HepG2 (cell line): ENCODE measurements around the gene SHLD3. TPM values are rescaled to one million over a fixed set of nuclear protein-coding genes. Genes with fewer than 3 reads are reported as not detected.

Experiments
- CBX2 ChIP-seq, 2 experiments: fragments of 200-600 bp in 1 of 2; sonication (generic); formaldehyde crosslinking in 1 of 2; IDR thresholded peaks; 2 replicates each; pipeline versions ENCODE4 v1.7.0 to v1.8.1; 2018 to 2022; ENCODE audit warnings: low read depth in 2 of 2, low read length in 1 of 2, mild to moderate bottlenecking in 1 of 2, missing genetic modification reagents in 1 of 2
- DR1 ChIP-seq: sonication (generic); formaldehyde crosslinking; IDR thresholded peaks from 2 replicates; pipeline ENCODE4 v1.8.0; 2021; ENCODE audit warnings: mild to moderate bottlenecking, missing genetic modification reagents, inconsistent platforms
- DRAP1 ChIP-seq: IDR thresholded peaks from 2 replicates; pipeline ENCODE4 v1.6.1; 2016; ENCODE audit warnings: missing genetic modification reagents, missing compliant biosample characterization
- ETV5 ChIP-seq: IDR thresholded peaks from 2 replicates; pipeline ENCODE4 v1.6.1; 2018; ENCODE audit warnings: missing biosample characterization, missing genetic modification reagents, inconsistent platforms, borderline replicate concordance
- FOSL2 ChIP-seq: sonication (generic); formaldehyde crosslinking; IDR thresholded peaks from 2 replicates; pipeline ENCODE4 v1.4.0; 2020; ENCODE audit warnings: missing genetic modification reagents
- FOXJ3 ChIP-seq: sonication (generic); formaldehyde crosslinking; IDR thresholded peaks from 2 replicates; pipeline ENCODE4 v1.4.0; 2020; ENCODE audit warnings: missing genetic modification reagents, mild to moderate bottlenecking, borderline replicate concordance
- HDAC2 ChIP-seq: sonication (generic); formaldehyde crosslinking; IDR thresholded peaks from 2 replicates; pipeline ENCODE4 v1.4.0; 2020; ENCODE audit warnings: missing genetic modification reagents
- HOXA3 ChIP-seq: sonication (generic); formaldehyde crosslinking; IDR thresholded peaks from 2 replicates; pipeline ENCODE4 v1.5.0; 2020; ENCODE audit warnings: missing genetic modification reagents
- ISL2 ChIP-seq: sonication (generic); formaldehyde crosslinking; IDR thresholded peaks from 2 replicates; pipeline ENCODE4 v1.5.0; 2020; ENCODE audit warnings: missing genetic modification reagents
- MATR3 ChIP-seq: sonication (generic); formaldehyde crosslinking; IDR thresholded peaks from 2 replicates; pipeline ENCODE4 v1.4.0; 2020; ENCODE audit warnings: missing genetic modification reagents
- NFIC ChIP-seq: IDR thresholded peaks from 2 replicates; pipeline ENCODE4 v1.6.1; 2012; ENCODE audit warnings: mild to moderate bottlenecking, low read length, inconsistent platforms
- POLR2AphosphoS5 ChIP-seq: IDR thresholded peaks from 2 replicates; pipeline ENCODE4 v1.6.1; 2012; ENCODE audit warnings: low read depth, low read length
- RFXANK ChIP-seq: IDR thresholded peaks from 2 replicates; pipeline ENCODE4 v1.6.1; 2016
- SALL1 ChIP-seq: sonication (generic); formaldehyde crosslinking; IDR thresholded peaks from 2 replicates; pipeline ENCODE4 v1.8.0; 2022; ENCODE audit warnings: mild to moderate bottlenecking, missing genetic modification reagents
- SATB2 ChIP-seq: sonication (generic); formaldehyde crosslinking; IDR thresholded peaks from 2 replicates; pipeline ENCODE4 v1.5.0; 2020; ENCODE audit warnings: missing genetic modification reagents
- SIN3B ChIP-seq: fragments of 150-350 bp; IDR thresholded peaks from 2 replicates; pipeline ENCODE4 v1.6.1; 2014; ENCODE audit warnings: low read length
- SUZ12 ChIP-seq: fragments of 150-350 bp; IDR thresholded peaks from 2 replicates; pipeline ENCODE4 v1.6.1; 2014; ENCODE audit warnings: low read depth, low read length
- TBX2 ChIP-seq: sonication (generic); formaldehyde crosslinking; IDR thresholded peaks from 2 replicates; pipeline ENCODE4 v1.5.0; 2020; ENCODE audit warnings: missing genetic modification reagents, mild to moderate bottlenecking, borderline replicate concordance
- TGIF2 ChIP-seq: IDR thresholded peaks from 2 replicates; pipeline ENCODE4 v1.6.1; 2016; ENCODE audit warnings: control low read depth, missing compliant biosample characterization
- ZBTB7B ChIP-seq: sonication (generic); formaldehyde crosslinking; IDR thresholded peaks from 2 replicates; pipeline ENCODE4 v1.4.0; 2020; ENCODE audit warnings: missing genetic modification reagents
- ZEB1 ChIP-seq: IDR thresholded peaks from 2 replicates; pipeline ENCODE4 v1.6.1; 2012; ENCODE audit warnings: mild to moderate bottlenecking, low read depth, inconsistent platforms; ENCODE audit not compliant: insufficient replicate concordance
- ZMAT5 ChIP-seq: sonication (generic); formaldehyde crosslinking; IDR thresholded peaks from 2 replicates; pipeline ENCODE4 v1.5.0; 2020; ENCODE audit warnings: mild to moderate bottlenecking, low read depth, missing genetic modification reagents, borderline replicate concordance
- ZNF264 ChIP-seq: sonication (generic); formaldehyde crosslinking; IDR thresholded peaks from 2 replicates; pipeline ENCODE4 v1.4.0; 2020; ENCODE audit warnings: missing genetic modification reagents
- ZNF331 ChIP-seq: sonication (generic); formaldehyde crosslinking; IDR thresholded peaks from 2 replicates; pipeline ENCODE4 v1.4.0; 2020; ENCODE audit warnings: missing genetic modification reagents
- ZNF362 ChIP-seq: sonication (generic); formaldehyde crosslinking; IDR thresholded peaks from 2 replicates; pipeline ENCODE4 v1.4.0; 2020; ENCODE audit warnings: missing genetic modification reagents, mild to moderate bottlenecking, borderline replicate concordance
- ZSCAN12 ChIP-seq: sonication (generic); formaldehyde crosslinking; IDR thresholded peaks from 2 replicates; pipeline ENCODE4 v1.9.0; 2021; ENCODE audit warnings: mild to moderate bottlenecking, missing genetic modification reagents
- polyA plus RNA-seq, 8 experiments: library from polyadenylated mRNA; depleted of rRNA in 3 of 8; stranded (reverse) in 7 of 8; unstranded in 1 of 8; fragments of >200 nt; fragmentation: Illumina TruSeq in 4 of 8; extraction: Trizol in 4 of 8; gene quantifications; 2 replicates each; pipeline versions ENCODE4 v1.2.1 to v1.2.3, GENCODE V29; 2011 to 2016; ENCODE audit warnings: low read depth in 4 of 8, missing spikeins in 1 of 8, mixed read lengths in 1 of 8; ENCODE audit not compliant: insufficient read depth in 1 of 8
- total RNA-seq, 5 experiments: library from RNA; depleted of rRNA; stranded (reverse); fragments of >200 nt; fragmentation: Illumina TruSeq; extraction: Trizol; gene quantifications; 2 replicates each; pipeline ENCODE4 v1.2.3, GENCODE V29; 2016; ENCODE audit warnings: low read depth in 1 of 5
- TF ChIP-seq, protein P1 (sequence below): IDR thresholded peaks from 2 replicates; pipeline ENCODE4 v1.6.1; 2016; ENCODE audit warnings: low read depth

SHLD3 gene
- total and polyA plus RNA-seq, 2 of the 13 experiments (the other 11 are each of a cell fraction or from before 2014, with no cell fraction given) = 3.6 to 6.8 TPM

GRCh38 chr5:65624571-65625555 lies at the start of gene SHLD3, which contains the start of gene TRAPPC13 (continued):
- peak; percentile 73; the same call in 1 of the 2 replicates for TF ChIP-seq HOXA3
- TF ChIP-seq SIN3B = peak; percentile 84
- TF ChIP-seq POLR2AphosphoS5 = peak; percentile 74
- peak; percentile 60; the same call in 1 of the 2 replicates for TF ChIP-seq ZNF331 (CRISPR knock-in tag)
- no peak for TF ChIP-seq MATR3 (CRISPR knock-in tag)
- TF ChIP-seq ZBTB7B (CRISPR knock-in tag) = 0 out of 2 replicates have a peak, but pooled peaks have one; percentile 23
- TF ChIP-seq SUZ12 = peak; percentile 51
- no peak for TF ChIP-seq ZSCAN12
- TF ChIP-seq FOXJ3 (CRISPR knock-in tag) = peak; percentile 17; the same call in 1 of the 2 replicates
- TF ChIP-seq ZMAT5 = no peak
- TF ChIP-seq ZNF264 (CRISPR knock-in tag) = peak; percentile 53; the same call in 1 of the 2 replicates
- TF ChIP-seq ETV5 (CRISPR knock-in tag) = peak; percentile 39; the same call in 1 of the 2 replicates
- peak; percentile 97 for TF ChIP-seq ZNF362 (CRISPR knock-in tag)
- 0 out of 2 replicates have a peak, but pooled peaks have one; percentile 36 for TF ChIP-seq ISL2 (CRISPR knock-in tag)
- TF ChIP-seq DR1 (CRISPR knock-in tag) = peak; percentile 44; the same call in 1 of the 2 replicates
- no peak for TF ChIP-seq TBX2 (CRISPR knock-in tag)
- peak; percentile 91 for TF ChIP-seq DRAP1
- peak; percentile 34; the same call in 1 of the 2 replicates for TF ChIP-seq SALL1 (CRISPR knock-in tag)
- TF ChIP-seq, protein P1, sequence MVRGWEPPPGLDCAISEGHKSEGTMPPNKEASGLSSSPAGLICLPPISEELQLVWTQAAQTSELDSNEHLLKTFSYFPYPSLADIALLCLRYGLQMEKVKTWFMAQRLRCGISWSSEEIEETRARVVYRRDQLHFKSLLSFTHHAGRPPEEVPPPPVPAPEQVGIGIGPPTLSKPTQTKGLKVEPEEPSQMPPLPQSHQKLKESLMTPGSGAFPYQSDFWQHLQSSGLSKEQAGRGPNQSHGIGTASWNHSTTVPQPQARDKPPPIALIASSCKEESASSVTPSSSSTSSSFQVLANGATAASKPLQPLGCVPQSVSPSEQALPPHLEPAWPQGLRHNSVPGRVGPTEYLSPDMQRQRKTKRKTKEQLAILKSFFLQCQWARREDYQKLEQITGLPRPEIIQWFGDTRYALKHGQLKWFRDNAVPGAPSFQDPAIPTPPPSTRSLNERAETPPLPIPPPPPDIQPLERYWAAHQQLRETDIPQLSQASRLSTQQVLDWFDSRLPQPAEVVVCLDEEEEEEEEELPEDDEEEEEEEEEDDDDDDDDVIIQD (CRISPR knock-in tag) = no peak; the same call in 1 of the 2 replicates
- TF ChIP-seq RFXANK (CRISPR knock-in tag) = 0 out of 2 replicates have a peak, but pooled peaks have one; percentile 25
- no peak for TF ChIP-seq CBX2 (IDR thresholded peaks at IDR 0.05; ENCODE audit: low read depth, low read length)
- no peak for TF ChIP-seq CBX2 (CRISPR knock-in tag; IDR thresholded peaks at IDR 0.05; ENCODE audit: low read depth)
- TF ChIP-seq HDAC2 = peak; percentile 68
- peak; percentile 25; the same call in 1 of the 2 replicates for TF ChIP-seq FOSL2 (CRISPR knock-in tag)
- peak; percentile 60 for TF ChIP-seq ZEB1
- TF ChIP-seq TGIF2 (CRISPR knock-in tag) = 0 out of 2 replicates have a peak, but pooled peaks have one; percentile 33
- 0 out of 2 replicates have a peak, but pooled peaks have one; percentile 14 for TF ChIP-seq SATB2 (CRISPR knock-in tag)
- TF ChIP-seq NFIC = peak; percentile 65; the same call in 1 of the 2 replicates
